ENCODE results near the gene TIMM22.

Gene TIMM22

DNA sequence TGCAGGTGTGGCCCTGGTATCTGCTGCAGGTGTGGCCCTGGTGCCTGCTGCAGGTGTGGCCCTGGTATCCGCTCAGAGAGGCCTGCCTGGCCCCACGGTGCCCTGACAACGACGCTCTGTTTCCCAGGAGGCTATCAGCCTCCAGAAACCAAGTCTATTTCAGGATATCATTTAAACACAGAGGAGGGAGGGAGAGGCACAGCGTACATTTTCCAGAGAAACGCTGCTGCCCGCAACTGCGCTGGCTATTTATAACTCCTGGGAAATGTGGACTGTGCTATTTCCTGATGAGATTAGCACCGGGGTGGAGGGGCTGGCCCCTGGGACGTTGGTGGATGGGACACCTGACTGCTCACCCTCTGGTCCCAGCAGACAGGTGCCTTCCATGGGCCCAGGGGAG lies 22.5 kb downstream of the TIMM22 start:
- Histone ChIP-seq H3K9me2 (replicated peaks; ENCODE audit: control insufficient read depth, low read length) (no peaks in the 10 kb centered on the region), H3K27me3 (ENCODE audit: control insufficient read depth, low read length) (no peaks in the 10 kb centered on the region), H3K36me3 (ENCODE audit: control insufficient read depth, low read length) (peaks cover 3% of the 10 kb centered on the region; the same call in 1 of the 2 replicates), H3K27ac (ENCODE audit: low read depth, low read length) (no peak overlapping the region), H3K4me2 (ENCODE audit: low read length) (no peak overlapping the region), H3K4me3 (ENCODE audit: low read length) (no peak overlapping the region), H3K9me3 (ENCODE audit: control insufficient read depth, insufficient read depth, low read length) (no peaks in the 10 kb centered on the region), H3K4me1 (ENCODE audit: control insufficient read depth, low read length) (no peaks in the 10 kb centered on the region), H3K79me2 (ENCODE audit: control insufficient read depth, low read length) (no peaks in the 10 kb centered on the region; the same call in 1 of the 2 replicates), H4K20me1 (ENCODE audit: control insufficient read depth, insufficient read depth, low read depth, low read length) (no peaks in the 10 kb centered on the region), H3F3A (ENCODE audit: control insufficient read depth, insufficient read depth) (peaks cover 3% of the 10 kb centered on the region; the same call in 1 of the 2 replicates)
- TF ChIP-seq, protein P1, sequence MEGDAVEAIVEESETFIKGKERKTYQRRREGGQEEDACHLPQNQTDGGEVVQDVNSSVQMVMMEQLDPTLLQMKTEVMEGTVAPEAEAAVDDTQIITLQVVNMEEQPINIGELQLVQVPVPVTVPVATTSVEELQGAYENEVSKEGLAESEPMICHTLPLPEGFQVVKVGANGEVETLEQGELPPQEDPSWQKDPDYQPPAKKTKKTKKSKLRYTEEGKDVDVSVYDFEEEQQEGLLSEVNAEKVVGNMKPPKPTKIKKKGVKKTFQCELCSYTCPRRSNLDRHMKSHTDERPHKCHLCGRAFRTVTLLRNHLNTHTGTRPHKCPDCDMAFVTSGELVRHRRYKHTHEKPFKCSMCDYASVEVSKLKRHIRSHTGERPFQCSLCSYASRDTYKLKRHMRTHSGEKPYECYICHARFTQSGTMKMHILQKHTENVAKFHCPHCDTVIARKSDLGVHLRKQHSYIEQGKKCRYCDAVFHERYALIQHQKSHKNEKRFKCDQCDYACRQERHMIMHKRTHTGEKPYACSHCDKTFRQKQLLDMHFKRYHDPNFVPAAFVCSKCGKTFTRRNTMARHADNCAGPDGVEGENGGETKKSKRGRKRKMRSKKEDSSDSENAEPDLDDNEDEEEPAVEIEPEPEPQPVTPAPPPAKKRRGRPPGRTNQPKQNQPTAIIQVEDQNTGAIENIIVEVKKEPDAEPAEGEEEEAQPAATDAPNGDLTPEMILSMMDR (IDR thresholded peaks at IDR 0.05; ENCODE audit: low read depth, low read length, poor library complexity, severe bottlenecking): no peak
- no peak for TF ChIP-seq EZH2phosphoT487 (IDR thresholded peaks at IDR 0.05; ENCODE audit: borderline replicate concordance, low read length)

DNA sequence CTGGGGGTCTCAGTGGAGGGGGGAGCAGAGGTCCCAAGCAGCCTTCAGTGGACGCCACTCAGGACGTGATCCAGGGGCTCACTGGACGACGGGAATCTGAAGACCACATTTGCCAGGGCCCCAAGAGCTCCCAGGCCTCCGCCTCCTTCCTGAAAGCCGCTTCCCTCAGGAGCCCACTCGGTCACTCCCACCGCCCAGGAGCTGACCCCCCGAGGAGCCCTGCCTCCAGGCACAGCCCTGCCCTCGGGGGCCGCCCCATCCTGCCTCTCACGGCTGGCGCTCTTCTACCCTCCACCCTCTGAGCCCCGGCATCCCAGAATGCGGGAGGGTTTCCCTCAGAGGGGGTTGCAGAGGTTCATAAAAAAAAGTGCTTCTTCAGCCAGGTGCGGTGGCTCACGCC lies 24.2 kb downstream of the TIMM22 start:
- H4K20me1 ChIP-seq (ENCODE audit: control insufficient read depth, insufficient read depth, low read depth, low read length): no peaks in the 10 kb centered on the region
- TF ChIP-seq, protein P1 (IDR thresholded peaks at IDR 0.05; ENCODE audit: low read depth, low read length, poor library complexity, severe bottlenecking): no peak
- TF ChIP-seq EZH2phosphoT487 (IDR thresholded peaks at IDR 0.05; ENCODE audit: borderline replicate concordance, low read length): no peak

DNA sequence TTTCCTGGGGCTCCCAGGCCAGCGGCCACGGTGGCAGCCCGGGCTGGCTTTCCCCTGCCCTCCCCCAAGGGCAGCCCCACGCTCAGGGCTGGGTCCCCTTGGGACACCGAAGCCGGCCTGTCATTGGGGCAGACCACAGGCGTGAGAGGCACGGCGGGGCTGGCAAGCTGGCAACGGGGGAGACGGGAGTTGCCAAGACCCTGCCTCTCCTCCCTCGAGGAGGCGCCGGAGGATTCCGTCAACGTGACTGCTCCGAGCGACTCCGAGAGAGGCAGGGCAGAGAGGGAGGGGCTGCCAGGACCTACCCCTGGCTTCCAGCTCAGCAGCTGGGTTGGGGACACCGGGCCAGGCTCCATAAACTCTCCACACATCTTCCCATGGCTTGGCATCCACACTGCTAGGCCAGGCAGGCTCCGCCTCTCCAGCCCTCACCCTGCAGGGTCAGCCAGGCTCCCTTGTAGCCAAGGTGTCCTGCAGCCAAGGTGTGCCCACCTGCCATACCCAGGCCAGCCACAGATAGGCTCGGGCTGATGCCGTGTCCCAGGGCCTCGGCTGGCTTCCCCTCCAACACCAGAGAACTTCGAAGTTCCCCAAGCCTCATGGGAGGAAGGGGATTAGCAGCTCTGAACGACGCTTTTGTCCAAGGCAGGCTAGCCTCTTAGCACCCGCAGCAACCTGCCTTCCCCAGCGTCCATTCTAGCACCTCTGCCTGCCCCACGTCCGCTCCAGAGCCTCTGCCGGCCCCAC lies 25.5 kb downstream of the TIMM22 start:
- H3K4me2 ChIP-seq (ENCODE audit: low read length): no peak overlapping the region
- H3K9me2 ChIP-seq (replicated peaks; ENCODE audit: control insufficient read depth, low read length): no peaks in the 10 kb centered on the region
- H3K27ac ChIP-seq (ENCODE audit: low read depth, low read length): no peak overlapping the region
- no peaks in the 10 kb centered on the region for H3K4me1 ChIP-seq (ENCODE audit: control insufficient read depth, low read length)
- H3K79me2 ChIP-seq (ENCODE audit: control insufficient read depth, low read length): no peaks in the 10 kb centered on the region; the same call in 1 of the 2 replicates
- peaks cover 11% of the 10 kb centered on the region; the same call in 1 of the 2 replicates for H3K36me3 ChIP-seq (ENCODE audit: control insufficient read depth, low read length)
- H4K20me1 ChIP-seq (ENCODE audit: control insufficient read depth, insufficient read depth, low read depth, low read length): no peaks in the 10 kb centered on the region
- no peak overlapping the region for H3K4me3 ChIP-seq (ENCODE audit: low read length)
- H3F3A ChIP-seq (ENCODE audit: control insufficient read depth, insufficient read depth): no peaks in the 10 kb centered on the region; the same call in 1 of the 2 replicates
- H3K9me3 ChIP-seq (ENCODE audit: control insufficient read depth, insufficient read depth, low read length): no peaks in the 10 kb centered on the region
- no peaks in the 10 kb centered on the region for H3K27me3 ChIP-seq (ENCODE audit: control insufficient read depth, low read length)
- no peak for TF ChIP-seq EZH2phosphoT487 (IDR thresholded peaks at IDR 0.05; ENCODE audit: borderline replicate concordance, low read length)
- TF ChIP-seq, protein P1 (IDR thresholded peaks at IDR 0.05; ENCODE audit: low read depth, low read length, poor library complexity, severe bottlenecking): no peak

More for the DNA sequence above, 24.2 kb downstream of the TIMM22 start:
- no peak overlapping the region for H3K4me2 ChIP-seq (ENCODE audit: low read length)
- no peak overlapping the region for H3K27ac ChIP-seq (ENCODE audit: low read depth, low read length)
- no peak overlapping the region for H3K4me3 ChIP-seq (ENCODE audit: low read length)
- H3K79me2 ChIP-seq (ENCODE audit: control insufficient read depth, low read length): no peaks in the 10 kb centered on the region; the same call in 1 of the 2 replicates
- no peaks in the 10 kb centered on the region for H3K9me3 ChIP-seq (ENCODE audit: control insufficient read depth, insufficient read depth, low read length)
- H3K4me1 ChIP-seq (ENCODE audit: control insufficient read depth, low read length): no peaks in the 10 kb centered on the region
- H3K9me2 ChIP-seq (replicated peaks; ENCODE audit: control insufficient read depth, low read length): no peaks in the 10 kb centered on the region
- H3K27me3 ChIP-seq (ENCODE audit: control insufficient read depth, low read length): no peaks in the 10 kb centered on the region
- H3F3A ChIP-seq (ENCODE audit: control insufficient read depth, insufficient read depth): no peaks in the 10 kb centered on the region; the same call in 1 of the 2 replicates
- peaks cover 10% of the 10 kb centered on the region; the same call in 1 of the 2 replicates for H3K36me3 ChIP-seq (ENCODE audit: control insufficient read depth, low read length)
